HS-27A (cell line): ENCODE measurements around the gene MAP1LC3B2.

Source experiments
- DNase-seq: peaks from one replicate; pipeline ENCODE4 v3.0.0-alpha.2; 2012; ENCODE audit warnings: low read depth, missing footprints

The MAP1LC3B2 gene

GRCh38 chr12:116595672-116596071 is 36.5 kb downstream of the MAP1LC3B2 start:
- DNase-seq, result no peak

- no peak for DNase-seq
Measured at GRCh38 chr12:116597886-116598285, 38.7 kb downstream of the MAP1LC3B2 start.

- DNase-seq, result no peak
Measured at GRCh38 chr12:116598311-116599284, 39.4 kb downstream of the MAP1LC3B2 start.

GRCh38 chr12:116599285-116600136 is 40.3 kb downstream of the MAP1LC3B2 start:
- DNase-seq, result peak; percentile 23

GRCh38 chr12:116600959-116601918 is 42.1 kb downstream of the MAP1LC3B2 start:
- DNase-seq, result no peak

GRCh38 chr12:116601933-116602810 is 43.0 kb downstream of the MAP1LC3B2 start:
- DNase-seq, result no peak

- DNase-seq, result no peak
Measured at GRCh38 chr12:116603546-116604177, 44.5 kb downstream of the MAP1LC3B2 start.

- DNase-seq, result no peak
Measured at GRCh38 chr12:116604178-116604895, 45.2 kb downstream of the MAP1LC3B2 start.

GRCh38 chr12:116604951-116605641 is 45.9 kb downstream of the MAP1LC3B2 start:
- DNase-seq, result no peak

GRCh38 chr12:116606397-116606796 is 47.2 kb downstream of the MAP1LC3B2 start:
- no peak for DNase-seq

GRCh38 chr12:116607039-116607438 is 47.9 kb downstream of the MAP1LC3B2 start:
- DNase-seq, result no peak

GRCh38 chr12:116609319-116610114 is 50.3 kb downstream of the MAP1LC3B2 start:
- no peak for DNase-seq

- no peak for DNase-seq
Measured at GRCh38 chr12:116610971-116611541, 51.9 kb downstream of the MAP1LC3B2 start.

GRCh38 chr12:116612436-116612835 is 53.3 kb downstream of the MAP1LC3B2 start:
- no peak for DNase-seq

GRCh38 chr12:116613256-116613655 is 54.1 kb downstream of the MAP1LC3B2 start:
- DNase-seq, result no peak

GRCh38 chr12:116614194-116614915 is 55.2 kb downstream of the MAP1LC3B2 start:
- no peak for DNase-seq
